Right lobe of liver (tissue), 6 donors: ENCODE results near the gene RNF214. TPM values are rescaled to one million over a fixed set of nuclear protein-coding genes. Genes with fewer than 3 reads are reported as not detected.

ENCODE experiments used
- ATAC-seq, 4 donors: fragments of 200-7000 bp; cut with Tn5 transposase; one replicate each; pipeline ENCODE4 v1.9.1; 2020; ENCODE audit warnings: mild to moderate bottlenecking in 4 of 4, moderate library complexity in 4 of 4
- DNase-seq, 3 donors: peaks; one replicate each; pipeline ENCODE4 v3.0.0-alpha.2; 2020
- H3K27ac ChIP-seq, 3 donors: fragments of 200-600 bp; one replicate each; pipeline ENCODE4 v1.8.0; 2022
- H3K27me3 ChIP-seq, 2 donors: fragments of 200-600 bp; one replicate each; pipeline ENCODE4 v1.8.0; 2022
- H3K36me3 ChIP-seq, 4 donors: fragments of 200-600 bp; sonication (generic) in 1 of 4; one replicate each; pipeline versions ENCODE4 v1.5.1 to v1.8.0; 2017 to 2022; ENCODE audit warnings: control low read depth in 1 of 4
- H3K4me1 ChIP-seq, 4 donors: fragments of 200-600 bp; sonication (generic) in 1 of 4; one replicate each; pipeline versions ENCODE4 v1.5.1 to v1.8.0; 2017 to 2022; ENCODE audit warnings: control low read depth in 1 of 4
- H3K4me3 ChIP-seq, 3 donors: fragments of 200-600 bp; one replicate each; pipeline ENCODE4 v1.8.0; 2022
- H3K9me3 ChIP-seq, 4 donors: fragments of 200-600 bp; sonication (generic) in 1 of 4; one replicate each; pipeline versions ENCODE4 v1.5.1 to v1.8.0; 2017 to 2022; ENCODE audit warnings: control low read depth in 1 of 4
- CTCF ChIP-seq, 4 donors: fragments of 200-600 bp in 3 of 4; fragments of 450-650 bp in 1 of 4; IDR thresholded peaks; one replicate each; pipeline versions ENCODE4 v1.5.1 to v1.8.0; 2016 to 2022; ENCODE audit warnings: antibody characterized with exemption in 4 of 4, mild to moderate bottlenecking in 2 of 4
- POLR2A ChIP-seq: fragments of 450-650 bp; IDR thresholded peaks from one replicate; pipeline ENCODE4 v1.6.1; 2017; ENCODE audit warnings: antibody characterized with exemption, mild to moderate bottlenecking
- WGBS: methylation state at CpG from one replicate; pipeline ENCODE4 v1.1.6; 2018; ENCODE audit warnings: low coverage, low lambda C conversion rate; ENCODE audit not compliant: insufficient coverage; ENCODE audit errors: missing lambda C conversion rate; 5-methylcytosine and 5-hydroxymethylcytosine counted together
- intact Hi-C, 2 donors: fragments of 100-400 bp; cut with DNase I; formaldehyde crosslinking; loops; one replicate each; pipeline versions ENCODE4 v1.11.2 to v1.14.1; 2022
- total RNA-seq, 6 experiments: library from RNA; depleted of rRNA in 2 of 6; stranded (reverse); fragments of >200 nt in 2 of 6; fragmentation: NEBNext Ultra II Directional in 3 of 6; extraction: Animal tissue kit (Norgen Biotek cat#: 25700) in 3 of 6; gene quantifications; one replicate each; pipeline versions ENCODE4 v1.1.0 to v1.2.4, GENCODE V29; 2016 to 2023
- donor health status: DM: no; HTN: yes; CAD: no.
- donor health status: DM: no; HTN: no; CAD: no.
- donor health status: DM: no; HTN: no; CAD: no.
- donor health status: DM: no; HTN: yes; CAD: no.
- donor health status: DM: no; HTN: yes; CAD: no.

RNF214 gene
- total RNA-seq, 6 experiments from 2014 or later, result 5.6 to 9.4 (median 7.3) TPM

- TF ChIP-seq CTCF (IDR thresholded peaks at IDR 0.05) (no peak), POLR2A (no peak)
- H3K36me3 ChIP-seq, result peaks cover 0 to 3% (median 0%) of the 10 kb centered on the region in 4 donors
- peak; percentile 45 to 82 (median 78) for DNase-seq
- no peaks in the 10 kb centered on the region for H3K9me3 ChIP-seq
- H3K4me1 ChIP-seq, result peaks cover 0 to 37% (median 13%) of the 10 kb centered on the region in 4 donors
- 27% methylated on average over 12 of the region's 12 CpGs for WGBS
- peak; percentile 83 to 86 (median 85) for ATAC-seq
- H3K27me3 ChIP-seq, result no peaks in the 10 kb centered on the region
- H3K27ac ChIP-seq, result peak overlapping the region in 2 of 3 donors; percentile 44 to 73
- intact Hi-C loops, result no loop called here
- peak overlapping the region in 2 of 3 donors; percentile 21 to 43 for H3K4me3 ChIP-seq
Observed at GRCh38 chr11:117299351-117300282, 67.1 kb downstream of the RNF214 start.

GRCh38 chr11:117300283-117300663 lies 67.8 kb downstream of the RNF214 start:
- WGBS, result 28% methylated on average over 7 of the region's 17 CpGs
- peak overlapping the region in 2 of 3 donors; percentile 21 to 43 for H3K4me3 ChIP-seq
- H3K27me3 ChIP-seq, result no peaks in the 10 kb centered on the region
- ATAC-seq, result peak; percentile 43 to 52 (median 48)
- peak; percentile 25 to 62 (median 62) for DNase-seq
- peak overlapping the region in 2 of 3 donors; percentile 44 to 73 for H3K27ac ChIP-seq
- intact Hi-C loops, result no loop called here
- H3K36me3 ChIP-seq, result no peaks in the 10 kb centered on the region
- peaks cover 0 to 37% (median 13%) of the 10 kb centered on the region in 4 donors for H3K4me1 ChIP-seq
- no peak for TF ChIP-seq POLR2A
- TF ChIP-seq CTCF (IDR thresholded peaks at IDR 0.05), result no peak
- H3K9me3 ChIP-seq, result no peaks in the 10 kb centered on the region

- intact Hi-C loops, result no loop called here
- WGBS, result 82% methylated on average over 5 of the region's 5 CpGs
- DNase-seq (no peak), ATAC-seq (no peak)
- Histone ChIP-seq H3K4me1 (peaks cover 0 to 37% (median 13%) of the 10 kb centered on the region in 4 donors), H3K36me3 (no peaks in the 10 kb centered on the region), H3K9me3 (no peaks in the 10 kb centered on the region), H3K27me3 (no peaks in the 10 kb centered on the region), H3K4me3 (no peak overlapping the region), H3K27ac (no peak overlapping the region)
- no peak for TF ChIP-seq CTCF (IDR thresholded peaks at IDR 0.05)
- no peak for TF ChIP-seq POLR2A
Observed at GRCh38 chr11:117300773-117301172, 68.3 kb downstream of the RNF214 start.

- DNase-seq, result no peak
- no peaks in the 10 kb centered on the region for H3K27me3 ChIP-seq
- peak overlapping the region in 1 of 3 donors; percentile 40 for H3K27ac ChIP-seq
- no peak for ATAC-seq
- no peaks in the 10 kb centered on the region for H3K9me3 ChIP-seq
- 91% methylated on average over 1 of the region's 7 CpGs for WGBS
- H3K4me3 ChIP-seq, result no peak overlapping the region
- intact Hi-C loops, result no loop called here
- TF ChIP-seq CTCF (IDR thresholded peaks at IDR 0.05) (no peak), POLR2A (no peak)
- H3K36me3 ChIP-seq, result no peaks in the 10 kb centered on the region
- peaks cover 0 to 37% (median 13%) of the 10 kb centered on the region in 4 donors for H3K4me1 ChIP-seq
Observed at GRCh38 chr11:117302228-117302627, 69.8 kb downstream of the RNF214 start.
